Activated B cell treated with CpG ODN at 0.5 μM for 24 hours (primary cell): ENCODE results near the gene MAP1LC3B2. TPM values are rescaled to one million over a fixed set of nuclear protein-coding genes. Genes with fewer than 3 reads are reported as not detected.
"Not testable (repeated sequence)": the region's sequence is repeated elsewhere in the genome, so short reads cannot be mapped to it uniquely, and the experiment has no call there.

Experiments
- ATAC-seq: fragments of 200-7000 bp; cut with Tn5 transposase; one replicate; pipeline ENCODE4 v1.10.0; 2021; ENCODE audit warnings: low read depth, mild to moderate bottlenecking, moderate library complexity
- CTCF ChIA-PET: fragments of 350-600 bp; sonication (Branson Sonifier 250); formaldehyde crosslinking; loops from one replicate; lab custom pipeline; 2021; ENCODE audit warnings: antibody characterized with exemption; lab: Charles Lee
- POLR2A ChIA-PET: fragments of 350-600 bp; sonication (Branson Sonifier 250); formaldehyde crosslinking; loops from one replicate; lab custom pipeline; 2021; ENCODE audit warnings: antibody characterized with exemption; lab: Charles Lee
- DNase-seq: peaks from one replicate; pipeline ENCODE4 v3.0.0; 2022
- H3K27ac Mint-ChIP-seq: one replicate; pipeline ENCODE4 v1.8.0; 2020; ENCODE audit warnings: mixed read lengths
- H3K27me3 Mint-ChIP-seq: one replicate; pipeline ENCODE4 v1.8.0; 2021; ENCODE audit warnings: mixed read lengths
- H3K36me3 Mint-ChIP-seq: one replicate; pipeline ENCODE4 v1.8.0; 2021; ENCODE audit warnings: low read depth, mixed read lengths
- H3K4me1 Mint-ChIP-seq: one replicate; pipeline ENCODE4 v1.8.0; 2021; ENCODE audit warnings: mixed read lengths
- H3K4me3 Mint-ChIP-seq: one replicate; pipeline ENCODE4 v1.8.0; 2020; ENCODE audit warnings: mild to moderate bottlenecking, mixed read lengths
- H3K9me3 Mint-ChIP-seq: one replicate; pipeline ENCODE4 v1.8.0; 2020; ENCODE audit warnings: mixed read lengths
- intact Hi-C: fragments of 100-400 bp; cut with micrococcal nuclease; formaldehyde crosslinking; loops from one replicate; pipeline ENCODE4 v1.15.1; 2024
- total RNA-seq: library from RNA; stranded (reverse); gene quantifications from 2 replicates; pipeline ENCODE4 v1.2.3, GENCODE V29; 2022
- TF ChIP-seq, protein P1 (sequence below): fragments of 200-600 bp; IDR thresholded peaks from one replicate; pipeline ENCODE4 v1.8.0; 2022; ENCODE audit warnings: antibody characterized with exemption, mild to moderate bottlenecking

Gene MAP1LC3B2
- total RNA-seq, 1 donor from 2014 or later: 1.9 TPM

DNA sequence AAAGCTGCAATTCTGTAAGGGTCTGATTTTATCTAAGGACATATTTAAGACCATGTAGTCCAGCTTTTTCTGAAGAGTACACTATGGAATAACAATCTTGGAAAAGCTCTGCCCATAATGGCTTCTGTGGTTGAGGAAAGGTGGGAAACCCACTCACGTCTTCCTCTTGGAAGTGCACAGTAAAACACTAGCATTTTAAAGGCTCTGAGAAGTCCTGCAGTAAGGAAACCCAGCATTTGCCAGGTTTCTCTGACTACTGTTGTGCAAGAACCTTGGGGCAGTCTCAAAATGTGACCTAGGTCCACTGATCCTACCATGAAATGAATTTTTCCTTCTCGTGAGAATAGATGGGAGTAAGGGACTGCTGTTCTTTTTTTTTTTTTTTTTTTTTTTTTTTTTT is 11.9 kb downstream of the MAP1LC3B2 start:
- no peak overlapping the region for H3K27ac Mint-ChIP-seq
- peaks cover 2% of the 10 kb centered on the region for H3K9me3 Mint-ChIP-seq
- no peaks in the 10 kb centered on the region for H3K36me3 Mint-ChIP-seq
- no peak for ATAC-seq
- no peak for DNase-seq
- ChIA-PET CTCF (no interaction called here), POLR2A (interaction anchor here (0.6 kb wide), 1 partner anchor 11 kb away, joined by 4 read pairs; no protein-coding TSS in a partner anchor)
- TF ChIP-seq, protein P1, sequence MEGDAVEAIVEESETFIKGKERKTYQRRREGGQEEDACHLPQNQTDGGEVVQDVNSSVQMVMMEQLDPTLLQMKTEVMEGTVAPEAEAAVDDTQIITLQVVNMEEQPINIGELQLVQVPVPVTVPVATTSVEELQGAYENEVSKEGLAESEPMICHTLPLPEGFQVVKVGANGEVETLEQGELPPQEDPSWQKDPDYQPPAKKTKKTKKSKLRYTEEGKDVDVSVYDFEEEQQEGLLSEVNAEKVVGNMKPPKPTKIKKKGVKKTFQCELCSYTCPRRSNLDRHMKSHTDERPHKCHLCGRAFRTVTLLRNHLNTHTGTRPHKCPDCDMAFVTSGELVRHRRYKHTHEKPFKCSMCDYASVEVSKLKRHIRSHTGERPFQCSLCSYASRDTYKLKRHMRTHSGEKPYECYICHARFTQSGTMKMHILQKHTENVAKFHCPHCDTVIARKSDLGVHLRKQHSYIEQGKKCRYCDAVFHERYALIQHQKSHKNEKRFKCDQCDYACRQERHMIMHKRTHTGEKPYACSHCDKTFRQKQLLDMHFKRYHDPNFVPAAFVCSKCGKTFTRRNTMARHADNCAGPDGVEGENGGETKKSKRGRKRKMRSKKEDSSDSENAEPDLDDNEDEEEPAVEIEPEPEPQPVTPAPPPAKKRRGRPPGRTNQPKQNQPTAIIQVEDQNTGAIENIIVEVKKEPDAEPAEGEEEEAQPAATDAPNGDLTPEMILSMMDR: no peak
- H3K27me3 Mint-ChIP-seq: no peaks in the 10 kb centered on the region
- intact Hi-C loops: no loop called here
- peaks cover 6% of the 10 kb centered on the region for H3K4me1 Mint-ChIP-seq
- no peak overlapping the region for H3K4me3 Mint-ChIP-seq

- intact Hi-C loops: no loop called here
- ChIA-PET CTCF (no interaction called here), POLR2A (interaction anchor here (1.3 kb wide), 1 partner anchor 14 kb away, joined by 4 read pairs; no protein-coding TSS in a partner anchor)
- DNase-seq (no peak), ATAC-seq (no peak)
- H3K27ac Mint-ChIP-seq: no peak overlapping the region
- H3K27me3 Mint-ChIP-seq: no peaks in the 10 kb centered on the region
- H3K4me1 Mint-ChIP-seq: peaks cover 4% of the 10 kb centered on the region
- H3K36me3 Mint-ChIP-seq: no peaks in the 10 kb centered on the region
- H3K4me3 Mint-ChIP-seq: no peak overlapping the region
- peaks cover 2% of the 10 kb centered on the region for H3K9me3 Mint-ChIP-seq
- TF ChIP-seq, protein P1: no peak
Measured at GRCh38 chr12:116573776-116574175, 14.6 kb downstream of the MAP1LC3B2 start.

- H3K27ac Mint-ChIP-seq, H3K9me3 Mint-ChIP-seq, intact Hi-C loops, H3K4me3 Mint-ChIP-seq, POLR2A ChIA-PET, ATAC-seq, H3K27me3 Mint-ChIP-seq, H3K4me1 Mint-ChIP-seq, H3K36me3 Mint-ChIP-seq, CTCF ChIA-PET, DNase-seq: not testable (repeated sequence)
Measured at GRCh38 chr12:116575754-116576153, 16.6 kb downstream of the MAP1LC3B2 start.

DNA sequence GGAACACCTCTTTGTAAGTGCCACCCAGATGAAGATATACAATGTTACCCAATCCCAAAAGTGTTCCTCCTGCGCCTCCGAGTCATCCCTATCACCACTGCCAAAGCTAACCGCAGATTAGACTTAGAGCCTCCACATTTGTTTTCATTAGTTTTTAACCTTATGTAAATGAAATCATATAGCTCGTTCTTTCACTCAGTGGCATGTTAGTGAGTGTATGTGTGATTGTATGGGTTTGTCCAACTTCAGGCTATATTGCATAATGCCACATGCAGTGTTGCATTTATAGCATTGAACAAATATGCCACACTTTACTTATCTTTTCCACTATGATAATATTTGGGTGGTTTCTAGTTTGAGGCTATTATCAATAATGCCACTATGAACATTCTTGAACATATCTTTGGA is 18.0 kb downstream of the MAP1LC3B2 start:
- Mint-ChIP-seq H3K9me3 (no peaks in the 10 kb centered on the region), H3K4me3 (no peak overlapping the region), H3K27me3 (no peaks in the 10 kb centered on the region), H3K4me1 (peaks cover 7% of the 10 kb centered on the region), H3K36me3 (no peaks in the 10 kb centered on the region), H3K27ac (no peak overlapping the region)
- ChIA-PET CTCF (interaction anchor here (0.5 to 1.4 kb wide), 3 partner anchors 11 to 301 kb away, joined by 3 to 4 read pairs (median 3); no protein-coding TSS in a partner anchor), POLR2A (interaction anchor here (0.6 kb wide), 1 partner anchor 10 kb away, joined by 9 read pairs; no protein-coding TSS in a partner anchor)
- no peak for DNase-seq
- no peak for ATAC-seq
- intact Hi-C loops: no loop called here
- TF ChIP-seq, protein P1: no peak

DNA sequence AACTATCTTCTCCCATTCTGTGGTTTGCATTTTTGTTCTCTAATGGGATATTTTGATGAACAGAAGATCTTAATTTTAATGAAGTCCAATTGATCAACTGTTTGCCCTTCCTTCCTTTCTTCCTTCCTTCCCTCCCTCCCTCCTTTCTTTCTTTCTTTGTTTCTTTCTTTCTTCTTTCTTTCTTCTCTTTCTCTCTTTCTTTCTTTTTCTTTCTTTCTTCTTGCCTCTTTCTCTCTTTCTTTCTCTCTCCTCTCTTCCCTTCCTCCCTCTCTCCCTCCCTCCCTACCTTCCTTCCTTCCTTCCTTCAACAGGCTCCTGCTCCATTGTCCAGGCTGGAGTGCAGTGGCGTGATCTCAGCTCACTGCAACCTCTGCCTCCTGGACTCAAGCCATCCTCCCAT is 18.9 kb downstream of the MAP1LC3B2 start:
- Mint-ChIP-seq H3K27me3 (no peaks in the 10 kb centered on the region), H3K4me1 (peaks cover 7% of the 10 kb centered on the region), H3K4me3 (no peak overlapping the region), H3K36me3 (no peaks in the 10 kb centered on the region), H3K27ac (no peak overlapping the region), H3K9me3 (no peaks in the 10 kb centered on the region)
- ATAC-seq (no peak), DNase-seq (no peak)
- TF ChIP-seq, protein P1: no peak
- ChIA-PET CTCF (interaction anchor here (1.2 kb wide), 1 partner anchor 10 kb away, joined by 3 read pairs; no protein-coding TSS in a partner anchor), POLR2A (interaction anchor here (0.7 kb wide), 1 partner anchor 314 kb away, joined by 9 read pairs; no protein-coding TSS in a partner anchor)
- intact Hi-C loops: no loop called here
